ENCODE measurements around the gene NECTIN2. TPM values are rescaled to one million over a fixed set of nuclear protein-coding genes. Genes with fewer than 3 reads are reported as not detected.

Gene NECTIN2
- total RNA-seq, 1 donor from 2014 or later = 0.44 TPM

GRCh38 chr19:44891016-44891882 is 45.2 kb downstream of the NECTIN2 start, which contains the start of gene TOMM40:
Gene TOMM40, plus strand, starts transcription at chr19:44891254. Its CDS starts 162 bp downstream, at chr19:44891416.
- Mint-ChIP-seq H3K27ac (peak within 1 kb of the TSS; percentile 97), H3K36me3 (ENCODE audit: low read depth) (peaks cover 46% of the 10 kb centered on the region), H3K27me3 (no peaks in the 10 kb centered on the region), H3K9me3 (peaks cover 4% of the 10 kb centered on the region), H3K4me3 (peak within 1 kb of the TSS; percentile 94), H3K4me1 (peaks cover 25% of the 10 kb centered on the region)
- no peak for DNase-seq
- intact Hi-C loops (cut with micrococcal nuclease) = loop anchor here (2.0 kb wide), 3 partner anchors 46 to 148 kb away; partner anchors contain the start of gene CLASRP

GRCh38 chr19:44892932-44893331 is 46.8 kb downstream of the NECTIN2 start:
- Mint-ChIP-seq H3K4me3 (peak overlapping the region; percentile 94), H3K27ac (peak overlapping the region; percentile 90), H3K27me3 (no peaks in the 10 kb centered on the region), H3K4me1 (peaks cover 25% of the 10 kb centered on the region), H3K36me3 (ENCODE audit: low read depth) (peaks cover 53% of the 10 kb centered on the region), H3K9me3 (peaks cover 4% of the 10 kb centered on the region)
- intact Hi-C loops (cut with micrococcal nuclease) = no loop called here
- no peak for DNase-seq

GRCh38 chr19:44893332-44894051 is 47.4 kb downstream of the NECTIN2 start:
- Mint-ChIP-seq H3K9me3 (peaks cover 4% of the 10 kb centered on the region), H3K4me3 (peak overlapping the region; percentile 94), H3K27ac (peak overlapping the region; percentile 5), H3K4me1 (peaks cover 25% of the 10 kb centered on the region), H3K36me3 (ENCODE audit: low read depth) (peaks cover 56% of the 10 kb centered on the region), H3K27me3 (no peaks in the 10 kb centered on the region)
- intact Hi-C loops (cut with micrococcal nuclease) = no loop called here
- DNase-seq = no peak

GRCh38 chr19:44894052-44894400 is 47.9 kb downstream of the NECTIN2 start:
- peaks cover 4% of the 10 kb centered on the region for H3K9me3 Mint-ChIP-seq
- intact Hi-C loops (cut with micrococcal nuclease) = no loop called here
- no peak for DNase-seq
- no peak overlapping the region for H3K27ac Mint-ChIP-seq
- peaks cover 23% of the 10 kb centered on the region for H3K4me1 Mint-ChIP-seq
- peaks cover 56% of the 10 kb centered on the region for H3K36me3 Mint-ChIP-seq (ENCODE audit: low read depth)
- no peaks in the 10 kb centered on the region for H3K27me3 Mint-ChIP-seq
- no peak overlapping the region for H3K4me3 Mint-ChIP-seq

GRCh38 chr19:44894946-44895345 is 48.8 kb downstream of the NECTIN2 start:
- H3K36me3 Mint-ChIP-seq (ENCODE audit: low read depth) = peaks cover 61% of the 10 kb centered on the region
- peaks cover 4% of the 10 kb centered on the region for H3K9me3 Mint-ChIP-seq
- intact Hi-C loops (cut with micrococcal nuclease) = no loop called here
- no peaks in the 10 kb centered on the region for H3K27me3 Mint-ChIP-seq
- H3K4me1 Mint-ChIP-seq = peaks cover 22% of the 10 kb centered on the region
- no peak for DNase-seq
- no peak overlapping the region for H3K4me3 Mint-ChIP-seq
- H3K27ac Mint-ChIP-seq = no peak overlapping the region

GRCh38 chr19:44897835-44898234 is 51.7 kb downstream of the NECTIN2 start:
- H3K36me3 Mint-ChIP-seq (ENCODE audit: low read depth) = peaks cover 64% of the 10 kb centered on the region
- intact Hi-C loops (cut with micrococcal nuclease) = no loop called here
- peaks cover 5% of the 10 kb centered on the region for H3K4me1 Mint-ChIP-seq

GRCh38 chr19:44900328-44901244 is 54.5 kb downstream of the NECTIN2 start:
- no peaks in the 10 kb centered on the region for H3K4me1 Mint-ChIP-seq
- peaks cover 2% of the 10 kb centered on the region for H3K27me3 Mint-ChIP-seq
- no peak overlapping the region for H3K4me3 Mint-ChIP-seq
- no peak overlapping the region for H3K27ac Mint-ChIP-seq
- no peaks in the 10 kb centered on the region for H3K9me3 Mint-ChIP-seq
- DNase-seq = no peak
- H3K36me3 Mint-ChIP-seq (ENCODE audit: low read depth) = peaks cover 51% of the 10 kb centered on the region
- intact Hi-C loops (cut with micrococcal nuclease) = no loop called here

More at GRCh38 chr19:44897835-44898234, 51.7 kb downstream of the NECTIN2 start:
- Mint-ChIP-seq H3K4me3 (no peak overlapping the region), H3K9me3 (no peaks in the 10 kb centered on the region), H3K27ac (no peak overlapping the region), H3K27me3 (no peaks in the 10 kb centered on the region)
- no peak for DNase-seq

- peaks cover 5% of the 10 kb centered on the region for H3K4me1 Mint-ChIP-seq
- peaks cover 34% of the 10 kb centered on the region for H3K36me3 Mint-ChIP-seq (ENCODE audit: low read depth)
- intact Hi-C loops (cut with micrococcal nuclease) = loop anchor here (1.0 kb wide), 1 partner anchor 48 kb away; no protein-coding TSS in a partner anchor
These were observed 57.1 kb downstream of the NECTIN2 start for GRCh38 chr19:44903216-44903601.

GRCh38 chr19:44903602-44904425 is 57.7 kb downstream of the NECTIN2 start:
- H3K36me3 Mint-ChIP-seq (ENCODE audit: low read depth) = peaks cover 33% of the 10 kb centered on the region
- H3K4me1 Mint-ChIP-seq = peaks cover 5% of the 10 kb centered on the region
- H3K9me3 Mint-ChIP-seq = no peaks in the 10 kb centered on the region
- intact Hi-C loops (cut with micrococcal nuclease) = loop anchor here (1.0 kb wide), 1 partner anchor 47 kb away; no protein-coding TSS in a partner anchor
- no peak overlapping the region for H3K4me3 Mint-ChIP-seq
- H3K27me3 Mint-ChIP-seq = peaks cover 15% of the 10 kb centered on the region
- no peak overlapping the region for H3K27ac Mint-ChIP-seq
- DNase-seq = peak; percentile 93

More at GRCh38 chr19:44903216-44903601, 57.1 kb downstream of the NECTIN2 start:
- Mint-ChIP-seq H3K27ac (no peak overlapping the region), H3K4me3 (no peak overlapping the region), H3K9me3 (no peaks in the 10 kb centered on the region), H3K27me3 (peaks cover 15% of the 10 kb centered on the region)
- DNase-seq = no peak

- Mint-ChIP-seq H3K4me1 (peaks cover 5% of the 10 kb centered on the region), H3K36me3 (ENCODE audit: low read depth) (peaks cover 31% of the 10 kb centered on the region), H3K27me3 (peaks cover 15% of the 10 kb centered on the region), H3K27ac (no peak overlapping the region), H3K4me3 (no peak overlapping the region), H3K9me3 (no peaks in the 10 kb centered on the region)
- no peak for DNase-seq
- intact Hi-C loops (cut with micrococcal nuclease) = no loop called here
These were observed 58.4 kb downstream of the NECTIN2 start for GRCh38 chr19:44904426-44904994.

- Mint-ChIP-seq H3K4me3 (peak within 1 kb of the TSS; percentile 11), H3K4me1 (peaks cover 9% of the 10 kb centered on the region), H3K36me3 (ENCODE audit: low read depth) (peaks cover 22% of the 10 kb centered on the region), H3K27me3 (peaks cover 15% of the 10 kb centered on the region), H3K9me3 (no peaks in the 10 kb centered on the region), H3K27ac (peak within 1 kb of the TSS; percentile 21)
- no peak for DNase-seq
- intact Hi-C loops (cut with micrococcal nuclease) = no loop called here
These were observed 59.5 kb downstream of the NECTIN2 start, which contains the start of gene APOE for GRCh38 chr19:44905437-44906160. Gene APOE, plus strand, starts transcription at chr19:44905796. Its CDS starts 829 bp downstream, at chr19:44906625.

GRCh38 chr19:44907613-44908012 is 61.5 kb downstream of the NECTIN2 start:
- H3K27ac Mint-ChIP-seq = no peak overlapping the region
- H3K36me3 Mint-ChIP-seq (ENCODE audit: low read depth) = peaks cover 11% of the 10 kb centered on the region
- H3K4me1 Mint-ChIP-seq = peaks cover 10% of the 10 kb centered on the region
- no peak overlapping the region for H3K4me3 Mint-ChIP-seq
- H3K27me3 Mint-ChIP-seq = peaks cover 23% of the 10 kb centered on the region
- intact Hi-C loops (cut with micrococcal nuclease) = no loop called here
- no peaks in the 10 kb centered on the region for H3K9me3 Mint-ChIP-seq
- DNase-seq = no peak
